DMS79 treated with DMSO at 0.1 percent for 48 hours (cell line): Measurements from ENCODE around the gene DHX38.
"Not testable (repeated sequence)": the region's sequence is repeated elsewhere in the genome, so short reads cannot be mapped to it uniquely, and the experiment has no call there.

Experiments
- DNase-seq: peaks from one replicate; lab custom pipeline; 2025; lab: John Stamatoyannopoulos, UW

The DHX38 gene

DNA sequence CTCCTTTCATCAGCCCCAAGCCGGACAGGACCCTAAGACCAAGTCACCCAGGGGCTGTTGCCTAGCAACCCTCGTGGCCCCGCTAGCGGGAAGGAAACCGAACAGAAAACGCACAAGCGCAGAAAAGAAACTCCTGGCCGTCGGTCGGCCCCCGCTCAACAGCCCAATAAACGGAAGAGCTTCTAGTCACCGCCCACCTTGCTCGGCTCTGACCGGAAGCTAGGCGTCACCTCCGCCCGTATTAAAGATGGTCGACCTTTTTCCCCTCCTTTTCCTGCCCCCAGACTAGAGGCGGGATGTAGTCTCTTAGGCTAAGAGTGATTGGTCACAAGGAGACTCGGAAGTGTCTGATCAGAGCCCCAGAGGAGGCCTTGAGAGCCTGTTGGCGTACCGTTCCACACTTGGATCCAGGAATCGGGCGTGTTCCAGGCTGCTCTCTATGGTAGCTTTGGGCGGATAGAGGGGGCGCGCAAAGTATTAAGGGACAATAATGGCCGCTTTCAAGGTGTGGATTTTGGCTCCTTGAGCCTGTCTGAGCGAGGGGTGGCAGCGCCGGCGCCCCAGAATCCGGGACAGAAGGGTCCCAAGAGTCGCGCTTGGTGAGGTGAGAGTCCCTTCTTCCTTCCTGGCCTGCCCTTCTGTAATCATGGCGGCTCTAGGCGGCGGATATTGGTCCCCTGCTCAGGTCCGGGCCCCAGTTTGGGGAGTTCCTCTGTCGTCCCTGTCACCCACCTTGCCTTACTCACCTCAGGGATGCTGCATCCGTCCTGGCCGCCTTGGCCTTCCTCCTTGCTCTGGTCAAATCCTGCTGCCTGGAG is at the start of gene DHX38, which contains the start of gene TXNL4B:
DHX38 (plus strand) TSS at position 400 of the 818 bp plus-strand sequence. CDS start 2,311 bp downstream, outside the sequence.
TXNL4B (minus strand) TSS at position 173 of the 818 bp plus-strand sequence. CDS start 2,871 bp downstream, outside the sequence.
- DNase-seq = peak; percentile 88

DNA sequence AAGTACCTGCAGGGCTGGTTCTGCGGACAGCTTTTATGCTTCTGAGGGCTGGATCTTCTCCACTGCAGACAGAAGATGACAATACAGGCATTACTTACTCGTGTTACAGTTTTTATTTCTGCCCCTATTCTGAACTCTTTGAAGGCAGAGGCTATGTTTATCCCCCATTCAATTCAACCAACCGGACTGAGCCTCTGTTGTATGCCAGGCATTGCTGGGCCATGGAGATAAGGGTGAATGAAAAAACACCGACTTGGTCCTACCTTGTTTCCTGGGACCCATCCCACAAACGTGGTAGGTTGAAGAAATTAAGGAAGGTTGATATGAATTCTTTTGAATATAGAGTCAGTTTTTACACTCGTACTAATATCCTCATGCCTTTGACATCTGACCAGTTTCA is 49.4 kb upstream of the DHX38 start:
- no peak for DNase-seq

DNA sequence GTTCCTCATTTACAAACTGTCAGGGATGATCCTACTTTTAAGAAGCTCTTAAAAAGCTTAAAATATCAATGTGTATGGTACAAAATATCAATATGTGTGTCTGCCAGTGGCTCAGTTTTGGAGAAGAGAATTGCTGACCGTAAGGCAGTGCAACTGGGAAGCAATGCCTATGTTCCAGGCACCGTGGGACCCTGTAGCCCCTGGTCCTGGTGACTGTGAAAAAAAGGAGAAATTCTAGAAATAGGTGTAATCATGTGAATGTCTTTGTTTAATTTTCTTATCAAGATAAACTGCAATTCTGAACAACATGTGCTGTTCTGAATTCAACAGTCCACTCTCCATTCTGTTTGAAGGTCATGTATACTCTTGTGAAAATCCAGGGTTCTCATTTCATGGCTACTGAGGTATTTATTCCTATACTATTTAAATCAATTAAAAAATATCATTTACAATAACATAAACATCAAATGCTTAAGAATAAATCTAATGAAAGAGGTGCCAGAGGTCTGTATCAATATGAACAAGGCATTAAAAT is 48.8 kb upstream of the DHX38 start:
- DNase-seq = no peak

DNA sequence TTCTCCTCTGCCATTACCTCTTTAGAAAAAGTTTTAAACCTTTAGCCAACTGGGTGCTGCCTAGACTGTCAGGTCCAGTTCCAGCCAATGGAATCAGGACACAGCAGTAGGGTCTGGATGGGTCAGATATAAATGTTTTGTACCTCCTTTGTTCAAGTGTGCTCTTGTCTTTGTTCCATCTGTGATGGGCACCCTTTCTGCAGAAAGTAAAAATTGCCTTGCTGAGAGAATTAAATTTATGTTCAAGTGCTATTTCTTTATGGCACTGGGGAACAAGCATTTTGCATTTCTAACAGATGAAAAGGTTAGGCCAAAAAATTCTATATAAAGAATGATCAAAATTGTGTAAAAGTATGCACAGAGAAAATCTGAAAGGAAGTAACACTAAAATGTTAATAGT is 44.5 kb upstream of the DHX38 start:
- DNase-seq = no peak

DNA sequence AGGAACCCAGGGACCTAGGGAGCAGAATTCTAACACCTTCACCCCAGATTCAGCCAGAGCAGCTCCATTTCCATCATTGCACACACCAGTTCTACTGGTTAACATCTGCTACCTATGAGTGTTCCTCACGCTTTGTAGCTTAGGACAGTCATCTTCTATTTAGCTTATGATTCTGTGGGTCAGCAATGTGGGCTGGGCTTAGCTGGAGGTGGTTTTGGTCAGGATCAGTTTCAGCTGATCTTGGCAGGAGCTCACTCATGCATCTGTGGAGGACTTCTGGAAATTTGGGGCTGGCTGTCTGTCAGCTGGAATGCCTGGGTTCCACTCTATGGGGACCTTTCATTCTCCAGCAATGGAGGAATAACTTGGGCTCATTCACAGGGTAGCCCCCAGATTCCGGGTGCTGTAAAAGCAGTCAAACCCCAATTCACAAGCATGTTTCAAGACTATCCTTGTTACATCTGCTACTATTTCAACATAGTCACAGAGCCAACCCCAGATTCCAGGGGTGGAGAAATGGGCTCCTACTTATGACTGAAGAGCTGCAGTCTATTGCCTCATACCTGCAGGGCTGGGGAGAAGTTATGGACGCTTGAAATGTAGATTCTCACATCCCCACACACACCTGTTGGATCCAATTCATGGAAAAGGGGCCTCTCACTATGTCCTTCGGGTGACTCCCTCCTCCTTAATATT is 42.7 kb upstream of the DHX38 start:
- no peak for DNase-seq

DNA sequence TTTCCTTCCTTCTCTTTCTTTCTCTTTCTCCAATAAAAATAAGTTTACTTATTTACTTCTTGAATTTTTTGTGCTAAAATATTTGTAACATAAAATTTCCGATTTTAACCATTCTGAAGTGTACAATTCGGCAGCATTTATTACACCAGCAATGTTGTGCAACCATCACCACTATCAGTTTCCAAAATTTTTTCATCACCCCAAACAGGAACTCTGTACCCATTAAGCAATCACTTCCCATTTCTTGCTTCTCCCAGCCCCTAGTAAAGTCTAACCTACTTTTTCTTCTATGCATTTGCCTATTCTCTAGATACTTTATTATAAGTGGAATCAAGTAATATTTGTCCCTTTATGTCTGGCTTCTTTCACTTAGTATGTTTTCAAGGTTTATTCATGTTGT is 41.8 kb upstream of the DHX38 start:
- DNase-seq = no peak

DNA sequence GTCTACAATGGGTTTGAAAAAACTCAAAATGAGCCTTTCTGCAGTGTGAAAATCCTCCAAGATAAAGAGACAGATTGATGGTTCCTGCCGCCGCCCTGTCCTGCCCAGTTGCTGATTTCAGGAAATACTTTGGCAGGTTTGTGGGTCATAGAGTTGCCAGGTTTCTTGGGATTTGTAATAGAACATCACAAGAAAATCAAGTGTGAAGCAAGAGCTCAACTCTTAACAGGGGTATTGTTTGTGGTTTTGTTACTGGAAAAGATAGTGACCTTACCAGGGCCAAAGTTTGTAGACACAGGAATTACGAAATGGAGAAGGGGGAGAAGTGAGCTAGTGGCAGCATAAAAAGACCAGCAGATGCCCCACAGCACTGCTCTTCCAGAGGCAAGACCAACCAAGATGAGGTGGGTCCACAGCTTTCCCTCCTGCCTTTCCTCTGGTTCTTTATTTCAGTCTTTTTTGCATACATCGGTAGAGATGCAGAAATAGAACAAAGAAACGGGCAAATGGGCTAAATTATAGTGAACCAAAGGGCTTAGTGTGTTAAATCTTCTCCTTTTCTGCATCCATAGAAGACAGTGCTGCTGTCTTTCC is 39.3 kb upstream of the DHX38 start, which contains the start of gene HP:
HP (plus strand) TSS at position 252 of the 594 bp plus-strand sequence; CDS start at position 400, 148 bp downstream.
- DNase-seq = not testable (repeated sequence)

DNA sequence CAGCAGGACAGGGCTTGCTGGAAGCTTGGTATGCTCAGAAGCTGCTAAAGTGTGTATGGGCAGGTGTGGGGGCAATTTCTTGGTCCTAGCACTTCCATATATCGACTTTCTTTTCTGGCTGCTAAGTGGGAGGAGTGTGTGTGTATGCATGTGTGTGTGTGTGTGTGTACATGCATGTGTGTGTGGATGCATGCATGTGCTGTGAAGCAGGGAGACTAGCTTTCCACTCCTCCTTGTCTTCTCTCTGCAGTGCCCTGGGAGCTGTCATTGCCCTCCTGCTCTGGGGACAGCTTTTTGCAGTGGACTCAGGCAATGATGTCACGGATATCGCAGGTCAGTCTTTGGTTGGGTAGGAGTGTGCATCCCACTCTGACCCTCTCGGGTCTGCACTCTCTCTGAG is 37.7 kb upstream of the DHX38 start:
- DNase-seq = no peak

DNA sequence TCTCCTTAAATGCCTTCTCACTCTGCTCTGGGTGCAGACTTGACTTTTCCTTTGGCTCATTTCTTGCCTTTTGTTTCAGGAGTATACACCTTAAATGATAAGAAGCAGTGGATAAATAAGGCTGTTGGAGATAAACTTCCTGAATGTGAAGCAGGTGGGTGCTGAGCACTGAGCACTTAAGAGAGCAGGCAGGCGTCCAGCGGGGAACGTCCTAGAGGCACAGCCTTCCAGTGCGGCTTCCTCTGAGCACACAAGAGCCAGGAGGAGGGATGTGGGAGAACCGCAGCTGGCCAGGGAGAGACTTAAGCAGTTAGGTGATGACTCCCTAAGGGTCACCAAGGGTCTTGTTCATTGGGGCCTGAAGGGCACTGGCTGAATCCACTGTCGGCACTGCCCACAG is 36.3 kb upstream of the DHX38 start:
- DNase-seq = not testable (repeated sequence)

DNA sequence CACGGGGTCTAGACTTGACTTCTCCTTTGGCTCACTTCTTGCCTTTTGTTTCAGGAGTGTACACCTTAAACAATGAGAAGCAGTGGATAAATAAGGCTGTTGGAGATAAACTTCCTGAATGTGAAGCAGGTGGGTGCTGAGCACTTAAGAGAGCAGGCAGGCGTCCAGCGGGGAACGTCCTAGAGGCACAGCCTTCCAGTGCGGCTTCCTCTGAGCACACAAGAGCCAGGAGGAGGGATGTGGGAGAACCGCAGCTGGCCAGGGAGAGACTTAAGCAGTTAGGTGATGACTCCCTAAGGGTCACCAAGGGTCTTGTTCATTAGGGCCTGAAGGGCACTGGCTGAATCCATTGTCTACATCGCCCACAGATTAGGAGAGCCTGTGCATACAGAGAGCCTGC is 34.6 kb upstream of the DHX38 start:
- DNase-seq = peak; percentile 16

DNA sequence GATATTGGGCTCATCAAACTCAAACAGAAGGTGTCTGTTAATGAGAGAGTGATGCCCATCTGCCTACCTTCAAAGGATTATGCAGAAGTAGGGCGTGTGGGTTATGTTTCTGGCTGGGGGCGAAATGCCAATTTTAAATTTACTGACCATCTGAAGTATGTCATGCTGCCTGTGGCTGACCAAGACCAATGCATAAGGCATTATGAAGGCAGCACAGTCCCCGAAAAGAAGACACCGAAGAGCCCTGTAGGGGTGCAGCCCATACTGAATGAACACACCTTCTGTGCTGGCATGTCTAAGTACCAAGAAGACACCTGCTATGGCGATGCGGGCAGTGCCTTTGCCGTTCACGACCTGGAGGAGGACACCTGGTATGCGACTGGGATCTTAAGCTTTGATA is 33.2 kb upstream of the DHX38 start:
- DNase-seq = no peak

DNA sequence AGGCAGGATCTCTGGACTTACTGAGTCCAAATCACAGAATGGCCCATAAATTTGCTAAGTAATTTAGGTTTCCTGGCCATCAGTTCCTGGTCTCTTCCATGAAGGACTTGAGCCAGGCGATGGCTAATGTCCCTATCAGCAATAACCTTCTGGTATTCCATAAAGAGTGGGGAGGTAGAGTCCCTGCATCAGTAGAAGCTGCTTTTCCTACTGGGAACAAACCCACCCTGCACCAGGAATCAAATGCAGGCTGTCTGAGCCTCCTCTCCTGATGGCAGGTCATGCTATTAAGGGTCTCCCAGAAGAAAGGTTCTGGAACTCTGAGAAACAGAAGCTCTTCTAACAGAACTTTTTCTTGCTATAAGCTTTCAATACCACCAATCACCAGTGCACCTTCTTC is 32.1 kb upstream of the DHX38 start:
- no peak for DNase-seq

DNA sequence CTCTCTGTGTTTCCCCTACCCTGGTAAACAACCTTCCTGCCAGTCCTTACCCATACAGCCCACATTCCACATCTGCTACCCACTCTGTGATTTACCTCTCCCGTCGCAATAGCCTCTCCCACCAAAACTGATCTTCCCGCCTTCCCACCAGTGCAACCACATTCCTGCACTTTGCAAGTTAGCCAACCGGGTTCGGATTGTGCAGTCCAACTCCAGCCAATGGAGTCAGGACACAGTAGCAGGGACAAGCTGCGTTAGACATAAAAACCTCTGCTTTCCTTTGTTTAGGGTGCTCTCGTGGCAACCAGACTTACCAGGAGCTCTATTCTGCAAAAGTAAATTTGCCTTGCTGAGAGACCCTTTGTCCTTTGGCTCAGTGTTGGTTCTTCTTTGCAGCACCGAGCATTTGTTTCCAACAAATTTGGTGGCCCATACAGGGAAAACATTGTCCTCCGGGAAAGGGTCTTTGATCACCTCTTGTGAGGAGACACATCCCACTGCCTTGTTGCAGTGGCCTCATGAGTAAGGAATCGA is 29.2 kb upstream of the DHX38 start:
- no peak for DNase-seq

DNA sequence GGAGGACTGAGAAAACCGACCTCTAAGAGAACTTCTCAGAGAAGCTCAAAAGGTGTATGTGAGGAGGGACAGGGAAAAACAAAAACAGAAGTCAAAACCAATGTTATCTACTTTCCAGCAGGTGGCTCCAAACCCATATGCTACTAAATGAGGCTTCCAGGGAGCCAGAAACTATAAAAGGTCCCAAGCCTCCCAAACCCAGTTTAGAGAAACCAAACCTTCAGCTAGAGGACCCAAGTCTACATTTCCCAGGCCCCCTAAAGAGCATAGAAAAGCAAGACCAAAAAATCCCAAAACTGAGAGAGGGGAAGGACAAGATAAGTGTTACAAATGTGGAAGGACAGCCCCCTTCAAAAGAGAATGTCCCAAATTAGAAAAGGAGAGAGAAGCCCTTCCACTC is 26.9 kb upstream of the DHX38 start:
- peak; percentile 21 for DNase-seq

DNA sequence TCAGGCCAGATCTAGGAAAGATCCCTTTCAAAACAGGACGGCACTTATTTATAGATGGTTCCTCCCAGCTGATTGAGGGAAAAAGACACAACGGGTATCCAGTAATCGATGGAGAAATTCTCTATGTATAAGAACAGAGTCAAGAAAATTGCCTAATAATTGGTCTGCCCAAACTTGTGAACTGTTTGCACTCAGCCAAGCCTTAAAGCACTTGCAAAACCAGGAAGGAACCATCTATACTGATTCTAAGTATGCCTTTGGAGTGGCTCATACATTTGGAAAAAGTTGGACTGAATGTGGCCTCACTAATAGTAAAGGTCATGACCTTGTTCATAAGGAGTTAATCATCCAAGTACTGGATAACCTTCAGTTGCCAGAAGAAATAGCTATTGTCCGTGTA is 24.7 kb upstream of the DHX38 start:
- DNase-seq = no peak

DNA sequence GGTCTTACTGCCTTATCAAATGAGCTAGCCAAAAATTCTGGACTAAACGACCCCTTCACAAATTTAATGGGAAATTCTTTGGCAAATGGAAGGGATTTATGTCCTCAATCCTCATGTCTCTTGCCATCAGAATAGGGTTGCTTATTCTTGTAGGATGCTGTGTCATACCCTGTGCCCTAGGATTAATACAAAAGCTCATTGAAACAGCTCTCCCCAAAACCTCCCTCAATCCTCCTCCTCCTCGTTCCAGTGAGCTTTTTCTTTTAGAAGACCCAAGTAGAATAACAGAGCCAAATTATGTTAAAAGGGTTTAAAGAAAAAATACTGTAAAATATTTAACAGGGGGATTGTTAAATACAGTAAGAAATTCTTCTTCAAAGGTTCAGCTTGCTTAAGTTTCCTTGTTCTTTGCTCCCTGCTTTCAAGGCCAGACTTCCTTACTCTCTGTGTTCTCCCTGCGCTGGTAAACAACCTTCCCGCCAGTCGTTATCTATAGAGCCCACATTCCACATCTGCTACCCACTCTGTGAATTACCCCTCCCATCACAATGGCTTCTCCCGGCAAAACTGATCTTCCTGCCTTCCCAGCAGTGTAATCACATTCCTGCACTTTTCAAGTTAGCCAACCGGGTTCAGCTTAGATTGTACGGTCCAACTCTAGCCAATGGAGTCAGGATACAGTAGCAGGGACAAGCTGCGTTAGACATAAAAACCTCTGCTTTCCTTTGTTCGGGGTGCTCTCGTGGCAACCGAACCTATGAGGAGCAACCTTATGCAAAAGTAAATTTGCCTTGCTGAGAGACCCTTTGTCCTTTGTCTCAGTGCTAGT is 20.9 kb upstream of the DHX38 start:
- DNase-seq = no peak

DNA sequence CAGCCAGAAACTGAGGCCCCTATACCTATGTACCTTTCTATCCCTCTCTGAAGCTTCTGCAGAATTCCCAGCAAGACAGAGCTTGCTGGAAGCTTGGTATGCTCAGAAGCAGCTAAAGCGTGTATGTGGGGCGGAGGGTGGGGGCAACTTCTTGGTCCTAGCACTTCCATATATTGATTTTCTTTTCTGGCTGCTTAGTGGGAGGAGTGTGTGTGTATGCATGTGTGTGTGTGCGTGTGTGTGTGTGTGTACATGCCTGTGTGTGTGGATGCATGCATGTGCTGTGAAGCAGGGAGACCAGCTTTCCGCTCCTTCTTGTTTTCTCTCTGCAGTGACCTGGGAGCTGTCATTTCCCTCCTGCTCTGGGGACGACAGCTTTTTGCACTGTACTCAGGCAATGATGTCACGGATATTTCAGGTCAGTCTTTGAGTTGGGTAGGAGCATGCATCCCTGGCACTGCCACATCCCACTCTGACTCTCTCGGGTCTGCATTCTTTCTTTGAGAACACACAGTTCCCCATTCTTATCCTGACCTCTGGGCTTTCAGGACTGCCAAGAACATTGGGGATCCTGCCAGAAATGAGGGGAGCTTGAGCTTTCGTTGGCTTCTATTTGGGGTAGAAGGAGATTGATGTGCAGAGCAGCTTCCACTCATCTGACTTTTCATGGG is 20.0 kb upstream of the DHX38 start:
- no peak for DNase-seq

DNA sequence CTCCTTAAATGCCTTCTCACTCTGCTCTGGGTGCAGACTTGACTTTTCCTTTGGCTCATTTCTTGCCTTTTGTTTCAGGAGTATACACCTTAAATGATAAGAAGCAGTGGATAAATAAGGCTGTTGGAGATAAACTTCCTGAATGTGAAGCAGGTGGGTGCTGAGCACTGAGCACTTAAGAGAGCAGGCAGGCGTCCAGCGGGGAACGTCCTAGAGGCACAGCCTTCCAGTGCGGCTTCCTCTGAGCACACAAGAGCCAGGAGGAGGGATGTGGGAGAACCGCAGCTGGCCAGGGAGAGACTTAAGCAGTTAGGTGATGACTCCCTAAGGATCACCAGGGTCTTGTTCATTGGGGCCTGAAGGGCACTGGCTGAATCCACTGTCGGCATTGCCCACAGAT is 18.6 kb upstream of the DHX38 start:
- DNase-seq = not testable (repeated sequence)

DNA sequence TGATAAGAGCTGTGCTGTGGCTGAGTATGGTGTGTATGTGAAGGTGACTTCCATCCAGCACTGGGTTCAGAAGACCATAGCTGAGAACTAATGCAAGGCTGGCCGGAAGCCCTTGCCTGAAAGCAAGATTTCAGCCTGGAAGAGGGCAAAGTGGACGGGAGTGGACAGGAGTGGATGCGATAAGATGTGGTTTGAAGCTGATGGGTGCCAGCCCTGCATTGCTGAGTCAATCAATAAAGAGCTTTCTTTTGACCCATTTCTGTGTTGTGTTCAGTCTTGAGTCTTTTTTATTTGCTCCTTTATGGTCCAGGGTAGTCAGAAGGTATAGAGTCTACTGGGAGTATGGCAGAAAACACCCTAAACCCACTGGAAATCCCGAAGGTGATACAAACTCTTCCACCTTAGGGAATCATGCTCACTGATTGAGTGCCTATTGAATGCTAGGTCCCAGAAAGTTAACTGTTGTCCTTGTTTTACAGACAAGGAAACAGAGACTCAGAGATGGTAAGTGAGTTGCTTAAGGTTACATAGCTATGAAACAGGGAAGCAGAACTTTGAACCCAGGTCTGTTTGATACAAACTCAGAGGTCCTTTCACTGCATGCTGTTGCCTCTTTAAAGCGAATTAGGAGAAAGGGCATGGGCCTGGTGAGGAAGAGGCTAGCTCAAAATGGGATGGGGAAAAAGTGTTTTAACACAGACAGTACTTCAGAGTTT is 16.5 kb upstream of the DHX38 start:
- DNase-seq = not testable (repeated sequence)

DNA sequence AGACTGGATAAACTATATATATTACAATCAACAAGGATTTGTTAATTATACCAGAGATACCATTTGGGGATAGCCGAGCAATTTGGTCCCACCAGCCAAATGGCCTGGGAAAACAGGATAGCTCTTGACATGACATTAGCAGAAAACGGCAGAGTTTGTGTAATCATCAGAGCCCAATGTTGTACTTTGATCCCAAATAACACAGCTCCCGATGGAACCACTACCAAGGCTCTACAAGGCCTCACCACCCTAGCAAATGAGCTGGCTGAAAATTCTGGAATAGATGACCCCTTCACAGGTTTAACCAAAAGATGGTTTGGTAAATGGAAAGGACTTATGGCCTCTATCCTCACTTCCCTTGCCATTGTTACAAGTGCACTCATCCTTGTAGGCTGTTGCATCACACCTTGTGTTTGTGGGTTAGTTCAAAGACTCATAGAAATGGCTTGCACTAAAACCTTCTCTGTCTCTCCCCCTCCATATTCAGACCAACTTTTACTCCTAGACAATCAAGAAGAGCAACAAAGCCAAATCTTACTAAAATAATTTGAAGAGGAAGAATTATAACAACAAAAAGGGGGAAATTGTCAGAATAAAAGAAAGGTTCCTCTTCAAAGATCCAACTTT is 9.8 kb upstream of the DHX38 start:
- no peak for DNase-seq
